Panc1 (cell line): ENCODE measurements around the gene POLR2M.

Experiments
- CTCF ChIP-seq: fragments of 450-650 bp; IDR thresholded peaks from 2 replicates; pipeline ENCODE4 v1.5.1; 2017; ENCODE audit warnings: mild to moderate bottlenecking
- POLR2AphosphoS5 ChIP-seq: IDR thresholded peaks from 2 replicates; pipeline ENCODE4 v1.6.1; 2012; ENCODE audit warnings: mild to moderate bottlenecking, low read depth, low read length, moderate library complexity
- REST ChIP-seq, 2 experiments: IDR thresholded peaks; 2 replicates each; pipeline ENCODE4 v1.6.1; 2011 to 2012; ENCODE audit warnings: low read depth in 2 of 2, control low read depth in 1 of 2, low read length in 1 of 2, mild to moderate bottlenecking in 1 of 2, moderate library complexity in 1 of 2; ENCODE audit not compliant: insufficient read depth in 1 of 2
- SIN3A ChIP-seq: IDR thresholded peaks from 2 replicates; pipeline ENCODE4 v1.6.1; 2012; ENCODE audit warnings: low read depth, mild to moderate bottlenecking, low read length, moderate library complexity, borderline replicate concordance; ENCODE audit not compliant: insufficient read depth
- TCF7L2 ChIP-seq: IDR thresholded peaks from 2 replicates; pipeline ENCODE4 v1.6.1; 2011; ENCODE audit warnings: mild to moderate bottlenecking, low read depth, low read length, inconsistent platforms

- TF ChIP-seq CTCF: no peak
- TF ChIP-seq POLR2AphosphoS5: no peak
- no peak for TF ChIP-seq SIN3A
- TF ChIP-seq REST (IDR thresholded peaks at IDR 0.05; ENCODE audit: insufficient read depth in 1 of 2, low read depth in 2 of 2, low read length in 1 of 2): no peak
- TF ChIP-seq TCF7L2: no peak
Measured at GRCh38 chr15:57747206-57747896, 40.8 kb downstream of the POLR2M start.
